HAP-1 (cell line): Measurements from ENCODE around the gene C6orf132.
A peak's percentile ranks its signal among the peaks of the same experiment; 100 is the strongest.

Experiments
- DNase-seq, 2 experiments: peaks; one replicate each; pipeline ENCODE4 v3.0.0-alpha.2; 2016 to 2020; ENCODE audit warnings: low spot score in 2 of 2
- H3K27me3 ChIP-seq: fragments of 250-450 bp; sonication (Bioruptor Pico); 2 replicates; pipeline ENCODE4 v1.5.1; 2020; ENCODE audit warnings: low read depth, mild to moderate bottlenecking, moderate library complexity
- H3K36me3 ChIP-seq: fragments of 250-450 bp; sonication (Bioruptor Pico); replicated peaks from 2 replicates; pipeline ENCODE4 v1.5.1; 2020; ENCODE audit warnings: mild to moderate bottlenecking
- H3K4me1 ChIP-seq: fragments of 250-450 bp; sonication (Bioruptor Pico); 2 replicates; pipeline ENCODE4 v1.5.1; 2020; ENCODE audit warnings: mild to moderate bottlenecking
- H3K4me3 ChIP-seq: fragments of 250-450 bp; sonication (Bioruptor Pico); 2 replicates; pipeline ENCODE4 v1.5.1; 2020; ENCODE audit warnings: mild to moderate bottlenecking, moderate library complexity
- H3K9me3 ChIP-seq: fragments of 250-450 bp; sonication (Bioruptor Pico); 2 replicates; pipeline ENCODE4 v1.5.1; 2020; ENCODE audit warnings: mild to moderate bottlenecking, moderate library complexity
- in situ Hi-C: fragments of 300-500 bp; cut with MboI; formaldehyde crosslinking; loops from 3 replicates; pipeline ENCODE4 v1.14.3; 2020; ENCODE audit warnings: low sequenced_read_pairs, inconsistent platforms, mixed read lengths

Gene C6orf132

GRCh38 chr6:42103753-42104094 lies 38.7 kb downstream of the C6orf132 start:
- H3K36me3 ChIP-seq = no peaks in the 10 kb centered on the region; the same call in 1 of the 2 replicates
- no peaks in the 10 kb centered on the region for H3K27me3 ChIP-seq
- H3K4me3 ChIP-seq = peak overlapping the region; percentile 35
- no peak for DNase-seq
- no peaks in the 10 kb centered on the region for H3K9me3 ChIP-seq
- in situ Hi-C loops = no loop called here
- H3K4me1 ChIP-seq = peaks cover 10% of the 10 kb centered on the region

- no peak for DNase-seq
- in situ Hi-C loops = no loop called here
- H3K4me3 ChIP-seq = no peak overlapping the region
- no peaks in the 10 kb centered on the region for H3K9me3 ChIP-seq
- H3K4me1 ChIP-seq = peaks cover 10% of the 10 kb centered on the region
- H3K27me3 ChIP-seq = no peaks in the 10 kb centered on the region
- no peaks in the 10 kb centered on the region; the same call in 1 of the 2 replicates for H3K36me3 ChIP-seq
Observed at GRCh38 chr6:42103216-42103615, 39.2 kb downstream of the C6orf132 start.

- DNase-seq = no peak
- H3K27me3 ChIP-seq = no peaks in the 10 kb centered on the region
- no peaks in the 10 kb centered on the region for H3K9me3 ChIP-seq
- H3K4me1 ChIP-seq = peaks cover 10% of the 10 kb centered on the region
- H3K4me3 ChIP-seq = no peak overlapping the region
- in situ Hi-C loops = no loop called here
- no peaks in the 10 kb centered on the region; the same call in 1 of the 2 replicates for H3K36me3 ChIP-seq
Observed at GRCh38 chr6:42101186-42101657, 41.2 kb downstream of the C6orf132 start.

- H3K4me3 ChIP-seq = no peak overlapping the region
Observed at GRCh38 chr6:42100029-42100901, 42.2 kb downstream of the C6orf132 start.

GRCh38 chr6:42099340-42100028 lies 42.9 kb downstream of the C6orf132 start:
- Histone ChIP-seq H3K27me3 (no peaks in the 10 kb centered on the region), H3K9me3 (no peaks in the 10 kb centered on the region), H3K4me1 (peaks cover 7% of the 10 kb centered on the region), H3K4me3 (no peak overlapping the region), H3K36me3 (no peaks in the 10 kb centered on the region; the same call in 1 of the 2 replicates)
- in situ Hi-C loops = loop anchor here (25.0 kb wide), 2 partner anchors 438 to 788 kb away; partner anchors contain the start of gene RPL7L1
- no peak for DNase-seq

More at GRCh38 chr6:42100029-42100901, 42.2 kb downstream of the C6orf132 start:
- Histone ChIP-seq H3K9me3 (no peaks in the 10 kb centered on the region), H3K4me1 (peaks cover 10% of the 10 kb centered on the region), H3K36me3 (no peaks in the 10 kb centered on the region; the same call in 1 of the 2 replicates), H3K27me3 (no peaks in the 10 kb centered on the region)
- DNase-seq = no peak
- in situ Hi-C loops = no loop called here

- DNase-seq = no peak
- no peaks in the 10 kb centered on the region for H3K4me1 ChIP-seq
- no peaks in the 10 kb centered on the region for H3K9me3 ChIP-seq
- no peak overlapping the region for H3K4me3 ChIP-seq
- in situ Hi-C loops = loop anchor here (25.0 kb wide), 2 partner anchors 441 to 791 kb away; partner anchors contain the start of gene RPL7L1
- no peaks in the 10 kb centered on the region for H3K27me3 ChIP-seq
- no peaks in the 10 kb centered on the region for H3K36me3 ChIP-seq
Observed at GRCh38 chr6:42095776-42096541, 46.5 kb downstream of the C6orf132 start.

- no peak overlapping the region for H3K4me3 ChIP-seq
- H3K4me1 ChIP-seq = no peaks in the 10 kb centered on the region
Observed at GRCh38 chr6:42095094-42095493, 47.3 kb downstream of the C6orf132 start.

GRCh38 chr6:42093582-42094329 lies 48.7 kb downstream of the C6orf132 start:
- peak in 1 of 2 experiments; percentile 60 for DNase-seq
- in situ Hi-C loops = loop anchor here (25.0 kb wide), 2 partner anchors 444 to 794 kb away; partner anchors contain the start of gene RPL7L1

More at GRCh38 chr6:42095094-42095493, 47.3 kb downstream of the C6orf132 start:
- H3K36me3 ChIP-seq = no peaks in the 10 kb centered on the region
- in situ Hi-C loops = loop anchor here (25.0 kb wide), 2 partner anchors 442 to 792 kb away; partner anchors contain the start of gene RPL7L1
- H3K27me3 ChIP-seq = no peaks in the 10 kb centered on the region
- no peaks in the 10 kb centered on the region for H3K9me3 ChIP-seq
- no peak for DNase-seq

GRCh38 chr6:42091718-42092023 lies 50.7 kb downstream of the C6orf132 start:
- in situ Hi-C loops = loop anchor here (25.0 kb wide), 2 partner anchors 446 to 796 kb away; partner anchors contain the start of gene RPL7L1
- no peak for DNase-seq
- H3K36me3 ChIP-seq = no peaks in the 10 kb centered on the region
- H3K4me1 ChIP-seq = peaks cover 3% of the 10 kb centered on the region; the same call in 1 of the 2 replicates
- no peak overlapping the region for H3K4me3 ChIP-seq
- no peaks in the 10 kb centered on the region for H3K9me3 ChIP-seq
- no peaks in the 10 kb centered on the region for H3K27me3 ChIP-seq

More at GRCh38 chr6:42093582-42094329, 48.7 kb downstream of the C6orf132 start:
- no peak overlapping the region for H3K4me3 ChIP-seq
- no peaks in the 10 kb centered on the region for H3K9me3 ChIP-seq
- H3K36me3 ChIP-seq = no peaks in the 10 kb centered on the region
- no peaks in the 10 kb centered on the region for H3K4me1 ChIP-seq
- H3K27me3 ChIP-seq = no peaks in the 10 kb centered on the region

GRCh38 chr6:42090819-42091717 lies 51.4 kb downstream of the C6orf132 start:
- in situ Hi-C loops = loop anchor here (25.0 kb wide), 2 partner anchors 446 to 796 kb away; partner anchors contain the start of gene RPL7L1
- Histone ChIP-seq H3K9me3 (no peaks in the 10 kb centered on the region), H3K27me3 (no peaks in the 10 kb centered on the region), H3K4me3 (no peak overlapping the region), H3K4me1 (peaks cover 3% of the 10 kb centered on the region; the same call in 1 of the 2 replicates), H3K36me3 (no peaks in the 10 kb centered on the region)
- no peak for DNase-seq

- Histone ChIP-seq H3K4me1 (peaks cover 3% of the 10 kb centered on the region; the same call in 1 of the 2 replicates), H3K9me3 (no peaks in the 10 kb centered on the region), H3K27me3 (no peaks in the 10 kb centered on the region), H3K36me3 (no peaks in the 10 kb centered on the region), H3K4me3 (no peak overlapping the region)
- no peak for DNase-seq
- in situ Hi-C loops = loop anchor here (25.0 kb wide), 2 partner anchors 449 to 799 kb away; partner anchors contain the start of gene RPL7L1
Observed at GRCh38 chr6:42088101-42088591, 54.3 kb downstream of the C6orf132 start.
